NCI-H2107 treated with DMSO at 0.1 percent for 48 hours (cell line): ENCODE measurements around the gene SNPH.
"Not testable (repeated sequence)": the region's sequence is repeated elsewhere in the genome, so short reads cannot be mapped to it uniquely, and the experiment has no call there.

Experiments
- DNase-seq: peaks from one replicate; lab custom pipeline; 2025; ENCODE audit not compliant: unreplicated experiment; lab: John Stamatoyannopoulos, UW

Gene SNPH

DNA sequence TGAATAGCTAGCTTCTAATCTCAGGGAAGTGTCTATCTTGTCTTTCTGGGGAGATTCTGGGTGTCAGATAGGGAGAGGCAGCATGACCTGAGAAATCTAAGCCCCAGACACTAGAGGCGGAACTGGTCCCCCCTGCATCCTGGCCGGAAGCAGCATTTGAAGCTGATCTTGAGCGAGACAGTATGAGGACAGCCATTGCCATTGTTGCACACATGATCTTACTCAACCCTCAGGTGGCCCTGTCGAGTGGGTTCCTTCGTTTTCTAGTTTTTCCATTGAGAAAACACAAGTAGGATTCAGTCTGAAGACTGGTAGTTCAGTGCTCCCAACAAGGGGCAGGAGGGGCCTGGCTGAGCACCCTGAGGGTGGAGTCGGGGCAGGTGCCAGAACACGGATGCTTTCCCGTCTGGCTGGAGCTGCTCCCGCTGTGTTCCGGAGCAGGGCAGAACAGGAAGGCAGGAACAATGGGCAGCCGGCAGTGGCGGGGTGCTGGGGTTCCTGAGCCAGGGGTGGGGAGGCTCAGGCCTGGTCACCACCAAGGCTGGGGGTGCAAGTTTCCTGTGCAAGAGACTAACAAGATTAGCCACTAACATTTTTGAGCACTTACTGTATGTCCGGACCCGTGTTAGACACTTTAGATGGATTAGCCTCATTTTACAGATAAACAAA is 70.7 kb downstream of the SNPH start:
- DNase-seq, result no peak

DNA sequence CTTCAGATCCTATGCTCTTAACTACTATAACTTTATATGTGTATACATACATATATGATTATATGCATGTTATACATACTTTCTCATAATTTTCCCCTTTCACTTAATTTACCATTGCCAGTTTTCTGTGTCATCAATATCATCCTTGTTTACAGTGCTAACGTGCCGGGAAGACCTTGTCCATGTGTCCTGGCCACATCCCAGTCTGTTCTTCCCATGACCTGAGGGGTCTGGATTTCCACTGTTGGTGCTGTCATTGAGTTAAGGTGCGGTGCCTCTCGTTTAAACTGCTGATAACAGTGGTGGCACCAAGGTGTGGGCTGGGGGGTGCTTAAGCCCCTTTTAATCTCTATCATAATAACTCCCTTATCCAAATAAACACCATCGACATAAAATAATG is 71.3 kb downstream of the SNPH start:
- no peak for DNase-seq

DNA sequence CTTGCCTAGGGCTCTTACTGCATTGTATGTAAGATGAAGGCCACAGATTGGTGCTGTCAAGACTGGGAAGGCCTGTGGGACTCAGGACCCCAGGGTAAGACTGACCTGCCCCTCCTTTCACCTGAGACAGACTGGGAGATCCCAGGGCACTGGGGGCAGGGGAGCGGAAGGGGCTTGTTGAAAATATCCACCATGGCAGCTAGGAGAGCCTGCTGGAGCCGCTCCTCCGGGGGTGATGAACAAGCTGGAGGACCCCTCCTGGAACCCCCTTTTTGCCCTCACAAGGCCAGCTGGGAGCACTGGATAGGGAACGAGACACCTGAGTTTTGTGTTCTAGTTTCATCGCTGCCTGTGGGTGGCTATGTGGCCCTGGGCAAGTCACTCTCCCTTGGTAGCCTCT is 72.0 kb downstream of the SNPH start:
- no peak for DNase-seq

DNA sequence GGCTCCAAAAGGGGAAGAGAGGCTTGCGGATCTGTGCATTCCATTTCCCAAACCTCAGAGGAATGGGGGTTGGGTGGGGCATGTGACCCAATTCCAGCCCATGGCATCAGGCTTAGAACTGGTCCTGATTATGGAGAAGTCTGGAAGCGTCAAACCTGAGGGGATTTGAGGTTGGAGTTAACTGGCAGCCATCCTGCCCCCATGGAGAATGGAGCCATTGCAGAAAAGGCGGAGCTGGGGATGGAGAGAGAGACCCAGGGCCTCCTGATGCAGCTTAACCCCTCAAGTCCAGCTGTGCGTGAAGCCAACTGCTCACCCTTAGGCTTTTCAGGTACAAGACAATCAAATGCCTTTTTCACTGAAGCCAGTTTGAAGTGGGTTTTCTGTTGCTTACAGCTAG is 72.7 kb downstream of the SNPH start:
- no peak for DNase-seq

DNA sequence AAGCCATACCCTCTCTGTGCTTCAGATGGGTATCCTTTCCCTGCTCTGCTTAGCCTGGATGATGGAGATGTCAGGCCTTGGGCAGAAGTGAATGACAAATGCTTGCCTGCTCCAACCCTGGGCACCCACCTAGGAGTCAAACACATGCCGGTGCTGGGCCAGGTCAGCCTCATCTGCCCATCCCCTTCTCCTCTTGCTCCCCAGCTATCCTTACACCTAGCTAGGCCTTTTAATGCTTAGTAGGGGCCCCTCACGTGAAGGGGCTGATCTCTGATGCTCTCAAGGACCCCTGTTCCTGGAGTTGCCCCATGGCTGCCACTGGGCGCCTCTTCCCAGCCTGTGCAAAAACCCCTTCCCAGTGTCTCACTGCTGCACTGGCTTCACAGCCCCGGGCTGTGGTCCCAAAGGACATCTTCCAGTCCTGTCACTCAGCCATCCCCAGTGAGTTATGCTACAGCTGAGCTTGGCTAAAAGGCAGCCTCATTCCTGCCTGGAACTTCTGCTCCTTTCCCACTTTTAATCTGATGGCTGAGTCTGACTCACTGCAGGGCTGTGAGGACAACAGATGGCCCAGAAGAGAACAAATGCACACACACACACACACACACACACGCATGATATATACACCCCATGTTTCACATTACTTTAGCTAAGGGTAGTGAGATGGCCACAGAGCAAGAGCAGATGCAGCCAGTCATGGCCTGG is 75.6 kb downstream of the SNPH start:
- no peak for DNase-seq

GRCh38 chr20:1343446-1344124 is 77.5 kb downstream of the SNPH start:
- DNase-seq, result not testable (repeated sequence)

GRCh38 chr20:1345030-1345755 is 79.1 kb downstream of the SNPH start:
- no peak for DNase-seq

DNA sequence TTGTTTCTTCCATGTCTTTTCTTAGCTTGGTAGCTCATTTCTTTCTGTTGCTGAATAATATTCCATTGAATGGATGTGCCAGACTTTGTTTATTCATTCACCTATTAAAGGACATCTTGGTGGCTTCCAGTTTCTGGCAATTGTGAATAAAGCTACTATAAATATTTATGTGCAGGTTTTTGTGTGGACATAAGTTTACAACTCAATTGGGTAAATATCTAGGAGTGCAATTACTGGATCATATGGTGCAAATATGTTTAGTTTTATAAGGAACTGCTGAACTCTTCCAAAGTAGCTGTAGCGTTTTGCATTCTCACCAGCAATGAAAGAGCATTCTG is 79.6 kb downstream of the SNPH start:
- no peak for DNase-seq

GRCh38 chr20:1346315-1346969 is 80.3 kb downstream of the SNPH start:
- DNase-seq, result no peak

- DNase-seq, result no peak
Measured at GRCh38 chr20:1353956-1354355, 87.9 kb downstream of the SNPH start.

DNA sequence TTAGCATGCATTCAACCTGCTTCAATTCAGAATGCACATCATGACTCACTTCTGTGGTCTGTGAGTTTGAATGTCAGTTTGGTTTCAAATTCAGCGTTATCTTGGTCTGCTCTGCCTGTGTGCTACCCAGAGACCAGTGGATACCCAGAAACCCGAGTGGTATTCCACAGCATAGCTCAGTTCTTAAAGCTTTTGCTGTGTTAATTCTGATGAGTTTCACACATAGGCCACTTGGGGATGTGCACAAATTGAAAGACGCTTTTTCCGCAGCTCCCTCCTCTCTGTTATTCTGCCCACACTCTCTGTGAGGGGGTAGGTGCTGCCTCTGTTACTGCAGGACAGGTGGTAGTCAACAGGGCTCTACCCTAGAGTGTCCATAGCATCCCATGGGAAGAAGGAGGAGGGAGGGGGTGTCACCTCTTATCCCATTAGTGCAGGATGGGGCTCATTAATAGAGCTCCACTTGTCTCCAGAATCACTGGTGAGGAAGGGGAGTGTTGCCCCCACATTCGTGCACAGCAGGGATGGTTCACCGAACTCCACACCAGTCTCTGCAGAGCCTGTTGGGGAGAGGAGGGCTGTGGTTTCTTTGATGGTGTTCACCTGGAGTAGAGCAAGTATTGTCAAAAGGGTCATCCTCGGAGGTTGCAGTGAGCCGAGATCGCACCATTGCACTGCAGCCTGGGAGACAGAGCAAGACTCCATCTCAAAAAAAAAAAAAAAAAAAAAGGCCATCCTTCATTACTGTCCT is 92.0 kb downstream of the SNPH start:
- DNase-seq, result no peak
